Measurements from ENCODE around the gene DOCK11.

- TF ChIP-seq, protein P1, sequence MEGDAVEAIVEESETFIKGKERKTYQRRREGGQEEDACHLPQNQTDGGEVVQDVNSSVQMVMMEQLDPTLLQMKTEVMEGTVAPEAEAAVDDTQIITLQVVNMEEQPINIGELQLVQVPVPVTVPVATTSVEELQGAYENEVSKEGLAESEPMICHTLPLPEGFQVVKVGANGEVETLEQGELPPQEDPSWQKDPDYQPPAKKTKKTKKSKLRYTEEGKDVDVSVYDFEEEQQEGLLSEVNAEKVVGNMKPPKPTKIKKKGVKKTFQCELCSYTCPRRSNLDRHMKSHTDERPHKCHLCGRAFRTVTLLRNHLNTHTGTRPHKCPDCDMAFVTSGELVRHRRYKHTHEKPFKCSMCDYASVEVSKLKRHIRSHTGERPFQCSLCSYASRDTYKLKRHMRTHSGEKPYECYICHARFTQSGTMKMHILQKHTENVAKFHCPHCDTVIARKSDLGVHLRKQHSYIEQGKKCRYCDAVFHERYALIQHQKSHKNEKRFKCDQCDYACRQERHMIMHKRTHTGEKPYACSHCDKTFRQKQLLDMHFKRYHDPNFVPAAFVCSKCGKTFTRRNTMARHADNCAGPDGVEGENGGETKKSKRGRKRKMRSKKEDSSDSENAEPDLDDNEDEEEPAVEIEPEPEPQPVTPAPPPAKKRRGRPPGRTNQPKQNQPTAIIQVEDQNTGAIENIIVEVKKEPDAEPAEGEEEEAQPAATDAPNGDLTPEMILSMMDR (conservative IDR thresholded peaks at IDR 0.05; ENCODE audit: low read depth, low read length): no peak
- TF ChIP-seq POLR2A (IDR thresholded peaks at IDR 0.05; ENCODE audit: low read depth, low read length) (no peak), NFE2L2 (IDR thresholded peaks at IDR 0.05; ENCODE audit: low read depth, low read length) (no peak), SMC3 (IDR thresholded peaks at IDR 0.05; ENCODE audit: low read depth, low read length) (no peak), BHLHE40 (IDR thresholded peaks at IDR 0.05; ENCODE audit: low read depth, low read length) (no peak), RAD21 (IDR thresholded peaks at IDR 0.05; ENCODE audit: low read length) (no peak)
These were observed 157.1 kb downstream of the DOCK11 start for GRCh38 chrX:118652717-118653116.
